GF-D8 (cell line): ENCODE data around the gene ARHGAP35.

ENCODE experiments used
- DNase-seq: peaks from one replicate; lab custom pipeline; 2025; lab: John Stamatoyannopoulos, UW

ARHGAP35 gene

GRCh38 chr19:46904114-46905060, 43.6 kb downstream of the ARHGAP35 start:
- DNase-seq, result no peak

- DNase-seq, result no peak
Measured at GRCh38 chr19:46906221-46906620, 45.4 kb downstream of the ARHGAP35 start.

- DNase-seq, result no peak
Measured at GRCh38 chr19:46907880-46908279, 47.1 kb downstream of the ARHGAP35 start.

GRCh38 chr19:46909356-46909755, 48.6 kb downstream of the ARHGAP35 start:
- DNase-seq, result no peak
